HG02852 (cell line): ENCODE results near the gene TLK2.

Experiments used
- ATAC-seq: cut with Tn5 transposase; IDR thresholded peaks from one replicate; pipeline ENCODE4 v1.9.1; 2021; ENCODE audit warnings: mild to moderate bottlenecking, moderate library complexity; ENCODE audit not compliant: unreplicated experiment

TLK2 gene

GRCh38 chr17:62627219-62627903, 148.7 kb downstream of the TLK2 start, which contains the start of gene MRC2:
Gene MRC2 (plus strand): TSS chr17:62627670. CDS start chr17:62627803, 133 bp downstream.
- ATAC-seq, result peak; percentile 41

GRCh38 chr17:62627904-62628633, 149.4 kb downstream of the TLK2 start:
- ATAC-seq, result peak; percentile 40

- no peak for ATAC-seq
Measured at GRCh38 chr17:62628831-62629555, 150.4 kb downstream of the TLK2 start.

GRCh38 chr17:62629556-62630364, 151.1 kb downstream of the TLK2 start:
- no peak for ATAC-seq

- no peak for ATAC-seq
Measured at GRCh38 chr17:62630365-62631085, 151.9 kb downstream of the TLK2 start.

GRCh38 chr17:62631086-62631935, 152.7 kb downstream of the TLK2 start:
- no peak for ATAC-seq

- ATAC-seq, result no peak
Measured at GRCh38 chr17:62631936-62632924, 153.6 kb downstream of the TLK2 start.

GRCh38 chr17:62637809-62638208, 159.2 kb downstream of the TLK2 start:
- ATAC-seq, result no peak

- ATAC-seq, result no peak
Measured at GRCh38 chr17:62641153-62641552, 162.5 kb downstream of the TLK2 start.

- no peak for ATAC-seq
Measured at GRCh38 chr17:62641951-62642350, 163.3 kb downstream of the TLK2 start.

- ATAC-seq, result no peak
Measured at GRCh38 chr17:62643496-62643895, 164.9 kb downstream of the TLK2 start.

- no peak for ATAC-seq
Measured at GRCh38 chr17:62644487-62645173, 166.0 kb downstream of the TLK2 start.

GRCh38 chr17:62648251-62648955, 169.8 kb downstream of the TLK2 start:
- no peak for ATAC-seq

- ATAC-seq, result no peak
Measured at GRCh38 chr17:62648956-62649294, 170.3 kb downstream of the TLK2 start.

- ATAC-seq, result no peak
Measured at GRCh38 chr17:62649570-62649969, 170.9 kb downstream of the TLK2 start.

- no peak for ATAC-seq
Measured at GRCh38 chr17:62650587-62650986, 172.0 kb downstream of the TLK2 start.
